Neural progenitor cell (in vitro differentiated cells): ENCODE data around the gene SPATA31C1. TPM values are rescaled to one million over a fixed set of nuclear protein-coding genes. Genes with fewer than 3 reads are reported as not detected.
"Not testable (repeated sequence)": the region's sequence is repeated elsewhere in the genome, so short reads cannot be mapped to it uniquely, and the experiment has no call there.

ENCODE experiments used
- DNase-seq: peaks from one replicate; pipeline ENCODE4 v3.0.0-alpha.2; 2016; ENCODE audit warnings: low spot score
- H2AFZ ChIP-seq: fragments of 200-600 bp; sonication (generic); replicated peaks from 2 replicates; pipeline ENCODE4 v1.6.1; 2016; ENCODE audit warnings: antibody characterized with exemption
- H3F3A ChIP-seq: fragments of 200-600 bp; sonication (generic); 2 replicates; pipeline ENCODE4 v1.6.1; 2016; ENCODE audit warnings: antibody characterized with exemption, low read depth
- H3K27ac ChIP-seq: fragments of 200-600 bp; sonication (generic); 2 replicates; pipeline ENCODE4 v1.5.1; 2016; ENCODE audit warnings: mild to moderate bottlenecking
- H3K27me3 ChIP-seq: fragments of 200-600 bp; sonication (generic); 2 replicates; pipeline ENCODE4 v1.6.1; 2016; ENCODE audit warnings: mild to moderate bottlenecking, moderate library complexity
- H3K36me3 ChIP-seq: fragments of 200-600 bp; sonication (generic); 2 replicates; pipeline ENCODE4 v1.5.1; 2016
- H3K4me1 ChIP-seq: fragments of 200-600 bp; sonication (generic); 2 replicates; pipeline ENCODE4 v1.6.1; 2016; ENCODE audit warnings: mixed run types
- H3K4me2 ChIP-seq: fragments of 200-600 bp; sonication (generic); 2 replicates; pipeline ENCODE4 v1.6.1; 2016
- H3K4me3 ChIP-seq: fragments of 200-600 bp; sonication (generic); 2 replicates; pipeline ENCODE4 v1.5.1; 2016
- H3K79me2 ChIP-seq: fragments of 200-600 bp; sonication (generic); 2 replicates; pipeline ENCODE4 v1.6.1; 2016; ENCODE audit warnings: low read depth
- H3K9ac ChIP-seq: fragments of 200-600 bp; sonication (generic); 2 replicates; pipeline ENCODE4 v1.6.1; 2016
- H3K9me3 ChIP-seq: fragments of 200-600 bp; sonication (generic); 2 replicates; pipeline ENCODE4 v1.5.1; 2016; ENCODE audit warnings: low read depth
- H4K20me1 ChIP-seq: fragments of 200-600 bp; sonication (generic); 2 replicates; pipeline ENCODE4 v1.6.1; 2016; ENCODE audit warnings: low read depth
- H3K27ac Mint-ChIP-seq: 3 replicates; pipeline ENCODE4 v1.8.0; 2021; ENCODE audit warnings: mixed read lengths
- H3K27me3 Mint-ChIP-seq: 2 replicates; pipeline ENCODE4 v1.8.0; 2022; ENCODE audit warnings: low read depth, mild to moderate bottlenecking, inconsistent platforms, moderate library complexity, mixed read lengths; ENCODE audit not compliant: insufficient read depth
- H3K36me3 Mint-ChIP-seq: 3 replicates; pipeline ENCODE4 v1.8.0; 2021; ENCODE audit warnings: mixed read lengths
- H3K4me1 Mint-ChIP-seq: 3 replicates; pipeline ENCODE4 v1.8.0; 2021; ENCODE audit warnings: mixed read lengths
- H3K4me3 Mint-ChIP-seq: 3 replicates; pipeline ENCODE4 v1.8.0; 2021; ENCODE audit warnings: mild to moderate bottlenecking, moderate library complexity, mixed read lengths
- H3K9me3 Mint-ChIP-seq: 3 replicates; pipeline ENCODE4 v1.8.0; 2020; ENCODE audit warnings: mixed read lengths
- CTCF ChIP-seq: fragments of 200-600 bp; sonication (generic); IDR thresholded peaks from 2 replicates; pipeline ENCODE4 v1.5.1; 2017; ENCODE audit warnings: antibody characterized with exemption, mild to moderate bottlenecking
- EZH2 ChIP-seq: fragments of 200-600 bp; sonication (generic); IDR thresholded peaks from 2 replicates; pipeline ENCODE4 v1.6.1; 2017; ENCODE audit warnings: antibody characterized with exemption, mild to moderate bottlenecking, moderate library complexity
- EZH2phosphoT487 ChIP-seq: fragments of 200-600 bp; sonication (generic); IDR thresholded peaks from 2 replicates; pipeline ENCODE4 v1.6.1; 2017; ENCODE audit warnings: antibody characterized with exemption
- total RNA-seq: library from RNA; depleted of rRNA; stranded (reverse); fragments of >200 nt; gene quantifications from 2 replicates; pipeline ENCODE4 v1.2.3, GENCODE V29; 2015; ENCODE audit warnings: low replicate concordance

The SPATA31C1 gene
- total RNA-seq, 1 donor from 2014 or later = not detected

- H3K4me1 ChIP-seq, H3K4me3 ChIP-seq, H3K4me3 Mint-ChIP-seq, H3F3A ChIP-seq, H3K4me2 ChIP-seq, H3K36me3 ChIP-seq, H3K4me1 Mint-ChIP-seq, DNase-seq, H3K9ac ChIP-seq, H3K36me3 Mint-ChIP-seq, H3K27me3 ChIP-seq, H3K27me3 Mint-ChIP-seq, H3K27ac Mint-ChIP-seq, H2AFZ ChIP-seq, H3K79me2 ChIP-seq, H3K9me3 ChIP-seq, H4K20me1 ChIP-seq, H3K27ac ChIP-seq, H3K9me3 Mint-ChIP-seq: not testable (repeated sequence)
Measured at GRCh38 chr9:87937918-87938317, 20.2 kb downstream of the SPATA31C1 start.

GRCh38 chr9:87938336-87938735 lies 20.6 kb downstream of the SPATA31C1 start:
- H3K27me3 ChIP-seq, H3K4me3 ChIP-seq, H3K4me1 ChIP-seq, H3K27me3 Mint-ChIP-seq, H2AFZ ChIP-seq, H3K27ac ChIP-seq, H3K9me3 Mint-ChIP-seq, H3K36me3 ChIP-seq, H3K4me3 Mint-ChIP-seq, H3K9ac ChIP-seq, H4K20me1 ChIP-seq, H3K4me1 Mint-ChIP-seq, H3K27ac Mint-ChIP-seq, H3F3A ChIP-seq, H3K4me2 ChIP-seq, H3K36me3 Mint-ChIP-seq, H3K79me2 ChIP-seq, DNase-seq, H3K9me3 ChIP-seq: not testable (repeated sequence)

- H3K27ac Mint-ChIP-seq = not testable (repeated sequence)
Measured at GRCh38 chr9:87939096-87939495, 21.3 kb downstream of the SPATA31C1 start.

GRCh38 chr9:87944096-87944495 lies 26.3 kb downstream of the SPATA31C1 start:
- DNase-seq = no peak
- H3K27ac ChIP-seq = no peak overlapping the region
- H3K9ac ChIP-seq = no peak overlapping the region
- H3K4me1 ChIP-seq = no peaks in the 10 kb centered on the region
- Mint-ChIP-seq H3K4me1 (no peaks in the 10 kb centered on the region), H3K4me3 (no peak overlapping the region), H3K27ac (no peak overlapping the region), H3K36me3 (no peaks in the 10 kb centered on the region), H3K27me3 (no peaks in the 10 kb centered on the region), H3K9me3 (no peaks in the 10 kb centered on the region)
- no peak overlapping the region for H3K4me3 ChIP-seq
- no peaks in the 10 kb centered on the region for H3K9me3 ChIP-seq
- H3K36me3 ChIP-seq = no peaks in the 10 kb centered on the region
- no peaks in the 10 kb centered on the region for H3K27me3 ChIP-seq
- TF ChIP-seq EZH2phosphoT487 (no peak), EZH2 (no peak), CTCF (no peak)
- H3K79me2 ChIP-seq = no peaks in the 10 kb centered on the region
- no peak overlapping the region for H2AFZ ChIP-seq
- no peaks in the 10 kb centered on the region for H4K20me1 ChIP-seq
- no peak overlapping the region for H3K4me2 ChIP-seq
- no peaks in the 10 kb centered on the region for H3F3A ChIP-seq

More at GRCh38 chr9:87939096-87939495, 21.3 kb downstream of the SPATA31C1 start:
- H3K27me3 ChIP-seq, H4K20me1 ChIP-seq, DNase-seq, H3K9me3 Mint-ChIP-seq, H3K27ac ChIP-seq, H3K9ac ChIP-seq, H3F3A ChIP-seq, H3K4me1 Mint-ChIP-seq, H3K4me1 ChIP-seq, H3K4me2 ChIP-seq, H2AFZ ChIP-seq, H3K27me3 Mint-ChIP-seq, H3K36me3 ChIP-seq, H3K9me3 ChIP-seq, H3K36me3 Mint-ChIP-seq, H3K4me3 Mint-ChIP-seq, H3K79me2 ChIP-seq, H3K4me3 ChIP-seq: not testable (repeated sequence)

GRCh38 chr9:87944682-87945081 lies 26.9 kb downstream of the SPATA31C1 start:
- Histone ChIP-seq H3K27ac (no peak overlapping the region), H3K4me3 (no peak overlapping the region), H3K4me1 (no peaks in the 10 kb centered on the region), H3K4me2 (no peak overlapping the region), H3K27me3 (no peaks in the 10 kb centered on the region), H3F3A (no peaks in the 10 kb centered on the region), H3K36me3 (no peaks in the 10 kb centered on the region), H4K20me1 (no peaks in the 10 kb centered on the region), H2AFZ (no peak overlapping the region), H3K9me3 (no peaks in the 10 kb centered on the region), H3K79me2 (no peaks in the 10 kb centered on the region), H3K9ac (no peak overlapping the region)
- no peak for DNase-seq
- TF ChIP-seq EZH2 (no peak), CTCF (no peak), EZH2phosphoT487 (no peak)
- no peaks in the 10 kb centered on the region for H3K27me3 Mint-ChIP-seq
- no peaks in the 10 kb centered on the region for H3K9me3 Mint-ChIP-seq
- H3K4me1 Mint-ChIP-seq = no peaks in the 10 kb centered on the region
- H3K27ac Mint-ChIP-seq = no peak overlapping the region
- H3K36me3 Mint-ChIP-seq = no peaks in the 10 kb centered on the region
- H3K4me3 Mint-ChIP-seq = no peak overlapping the region
